ENCODE data around the gene MAP2K1.

The MAP2K1 gene

GRCh38 chr15:66364944-66365528 lies 21.7 kb upstream of the MAP2K1 start:
- no peak overlapping the region for H3K27ac ChIP-seq (replicated peaks; ENCODE audit: low read length)
- H3K36me3 ChIP-seq (replicated peaks in 1 of 2; ENCODE audit: control insufficient read depth in 2 of 2, insufficient read depth in 2 of 2, low read length in 2 of 2) = no peaks in the 10 kb centered on the region
- no peaks in the 10 kb centered on the region for H3K4me1 ChIP-seq (ENCODE audit: control insufficient read depth in 2 of 2, insufficient read depth in 1 of 2, low read depth in 1 of 2, low read length in 2 of 2)
- H3K4ac ChIP-seq (ENCODE audit: low read length) = no peak overlapping the region
- no peak overlapping the region for H3K4me3 ChIP-seq (ENCODE audit: low read length in 2 of 2)
- WGBS, 2 donors (ENCODE audit: extremely low coverage in 2 of 2, insufficient read length in 2 of 2, insufficient replicate concordance in 1 of 2) = no CpG with 5 or more reads among the region's 3 CpGs
- H3K23ac ChIP-seq (ENCODE audit: low read depth, low read length, poor library complexity) = no peak overlapping the region
- no peak overlapping the region for H4K8ac ChIP-seq (ENCODE audit: low read depth, low read length)
- H3K14ac ChIP-seq (ENCODE audit: low read length) = no peak overlapping the region
- H2BK12ac ChIP-seq (ENCODE audit: low read length) = no peak overlapping the region
- H2AK5ac ChIP-seq (ENCODE audit: low read depth, low read length) = no peak overlapping the region
- no peaks in the 10 kb centered on the region for H3K9me3 ChIP-seq (replicated peaks in 1 of 2; ENCODE audit: control insufficient read depth in 2 of 2, insufficient read depth in 1 of 2, low read depth in 1 of 2, low read length in 2 of 2)
- H4K91ac ChIP-seq (ENCODE audit: low read depth, low read length, poor library complexity) = no peak overlapping the region
- no peak overlapping the region for H2BK5ac ChIP-seq (ENCODE audit: low read length)
- no peak overlapping the region for H3K18ac ChIP-seq (ENCODE audit: low read length)
- DNase-seq (ENCODE audit: low spot score) = no peak
- no peak overlapping the region for H3K4me2 ChIP-seq (ENCODE audit: insufficient read depth, low read length, poor library complexity, severe bottlenecking)
- no peak overlapping the region for H2BK15ac ChIP-seq (ENCODE audit: low read length)
- no peak overlapping the region for H2BK120ac ChIP-seq (ENCODE audit: low read depth, low read length)
- H3K79me1 ChIP-seq (ENCODE audit: low read depth, low read length) = no peaks in the 10 kb centered on the region
- no peaks in the 10 kb centered on the region for H3K27me3 ChIP-seq (ENCODE audit: control insufficient read depth in 3 of 3, insufficient read depth in 3 of 3, low read depth in 1 of 3, low read length in 3 of 3)
- H3K9ac ChIP-seq (ENCODE audit: low read depth, low read length, poor library complexity) = no peak overlapping the region
- no peak overlapping the region for H2AFZ ChIP-seq (ENCODE audit: low read length)

DNA sequence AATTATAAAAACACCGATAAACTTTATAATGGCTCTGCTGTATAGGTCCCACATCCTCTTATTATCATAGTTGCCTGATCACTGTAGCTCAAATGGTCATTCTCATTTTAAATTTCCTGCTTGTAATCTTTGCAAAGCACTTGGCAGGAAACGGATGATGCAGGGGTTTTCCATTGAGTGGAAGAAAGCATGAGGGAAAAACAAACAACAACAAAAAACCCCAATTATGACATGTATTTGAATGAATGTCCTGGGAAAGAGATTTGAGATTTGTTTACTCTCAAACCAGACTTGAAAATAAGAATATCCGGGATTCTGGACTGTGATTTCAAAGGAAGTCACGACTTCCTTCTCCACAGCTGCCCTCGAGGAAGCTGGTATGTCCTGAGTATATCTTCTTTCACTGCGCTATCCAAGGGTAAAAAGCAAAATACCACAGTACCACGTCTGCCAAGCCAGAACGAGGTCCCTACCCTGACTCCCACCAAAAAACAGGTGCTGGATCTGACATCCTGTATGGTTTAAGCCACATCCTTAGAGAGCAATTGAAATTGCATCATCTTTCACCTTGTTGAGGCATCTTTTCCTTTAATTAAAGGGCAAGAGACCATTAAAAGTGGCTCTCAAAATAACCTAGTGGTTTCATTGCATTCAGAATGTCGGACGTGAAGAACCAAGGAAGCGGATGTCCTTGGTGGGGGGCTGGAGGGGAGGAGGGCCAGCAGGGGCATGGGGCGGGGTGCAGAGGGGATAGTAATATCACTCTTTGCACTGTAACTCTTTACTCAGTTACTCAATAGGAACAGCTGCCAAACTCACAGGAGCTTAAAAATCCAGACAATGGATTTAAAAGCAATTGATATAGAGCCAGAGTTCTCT lies 16.7 kb upstream of the MAP2K1 start:
- Histone ChIP-seq H3K4ac (ENCODE audit: low read length) (no peak overlapping the region), H3K36me3 (replicated peaks in 1 of 2; ENCODE audit: control insufficient read depth in 2 of 2, insufficient read depth in 2 of 2, low read length in 2 of 2) (no peaks in the 10 kb centered on the region), H3K18ac (ENCODE audit: low read length) (no peak overlapping the region), H3K9me3 (replicated peaks in 1 of 2; ENCODE audit: control insufficient read depth in 2 of 2, insufficient read depth in 1 of 2, low read depth in 1 of 2, low read length in 2 of 2) (peaks cover 0 to 5% of the 10 kb centered on the region in 2 donors), H3K4me1 (ENCODE audit: control insufficient read depth in 2 of 2, insufficient read depth in 1 of 2, low read depth in 1 of 2, low read length in 2 of 2) (no peaks in the 10 kb centered on the region), H3K79me1 (ENCODE audit: low read depth, low read length) (no peaks in the 10 kb centered on the region), H2BK120ac (ENCODE audit: low read depth, low read length) (no peak overlapping the region), H2BK5ac (ENCODE audit: low read length) (no peak overlapping the region), H3K4me2 (ENCODE audit: insufficient read depth, low read length, poor library complexity, severe bottlenecking) (no peak overlapping the region), H3K9ac (ENCODE audit: low read depth, low read length, poor library complexity) (no peak overlapping the region), H3K27ac (replicated peaks; ENCODE audit: low read length) (no peak overlapping the region), H2AK5ac (ENCODE audit: low read depth, low read length) (no peak overlapping the region), H4K91ac (ENCODE audit: low read depth, low read length, poor library complexity) (no peak overlapping the region), H3K14ac (ENCODE audit: low read length) (no peak overlapping the region), H2BK12ac (ENCODE audit: low read length) (no peak overlapping the region), H4K8ac (ENCODE audit: low read depth, low read length) (no peak overlapping the region), H3K23ac (ENCODE audit: low read depth, low read length, poor library complexity) (no peak overlapping the region), H3K27me3 (ENCODE audit: control insufficient read depth in 3 of 3, insufficient read depth in 3 of 3, low read depth in 1 of 3, low read length in 3 of 3) (no peaks in the 10 kb centered on the region), H3K4me3 (ENCODE audit: low read length in 2 of 2) (no peak overlapping the region), H2AFZ (ENCODE audit: low read length) (peak overlapping the region; percentile 78), H2BK15ac (ENCODE audit: low read length) (no peak overlapping the region)
- DNase-seq (ENCODE audit: low spot score) = no peak
- WGBS, 2 donors (ENCODE audit: extremely low coverage in 2 of 2, insufficient read length in 2 of 2, insufficient replicate concordance in 1 of 2) = no CpG with 5 or more reads among the region's 12 CpGs

GRCh38 chr15:66374179-66374578 lies 12.5 kb upstream of the MAP2K1 start:
- peaks cover 0 to 5% of the 10 kb centered on the region in 2 donors for H3K9me3 ChIP-seq (replicated peaks in 1 of 2; ENCODE audit: control insufficient read depth in 2 of 2, insufficient read depth in 1 of 2, low read depth in 1 of 2, low read length in 2 of 2)
- no peaks in the 10 kb centered on the region for H3K27me3 ChIP-seq (ENCODE audit: control insufficient read depth in 3 of 3, insufficient read depth in 3 of 3, low read depth in 1 of 3, low read length in 3 of 3)
- no peak overlapping the region for H3K27ac ChIP-seq (replicated peaks; ENCODE audit: low read length)
- no CpG with 5 or more reads among the region's 4 CpGs for WGBS, 2 donors (ENCODE audit: extremely low coverage in 2 of 2, insufficient read length in 2 of 2, insufficient replicate concordance in 1 of 2)
- no peak overlapping the region for H2BK5ac ChIP-seq (ENCODE audit: low read length)
- H3K4ac ChIP-seq (ENCODE audit: low read length) = no peak overlapping the region
- H3K4me3 ChIP-seq (ENCODE audit: low read length in 2 of 2) = no peak overlapping the region
- H2AK5ac ChIP-seq (ENCODE audit: low read depth, low read length) = no peak overlapping the region
- H2AFZ ChIP-seq (ENCODE audit: low read length) = no peak overlapping the region
- no peak overlapping the region for H2BK15ac ChIP-seq (ENCODE audit: low read length)
- H3K4me2 ChIP-seq (ENCODE audit: insufficient read depth, low read length, poor library complexity, severe bottlenecking) = no peak overlapping the region
- no peak overlapping the region for H2BK120ac ChIP-seq (ENCODE audit: low read depth, low read length)
- H3K4me1 ChIP-seq (ENCODE audit: control insufficient read depth in 2 of 2, insufficient read depth in 1 of 2, low read depth in 1 of 2, low read length in 2 of 2) = no peaks in the 10 kb centered on the region
- no peak overlapping the region for H4K91ac ChIP-seq (ENCODE audit: low read depth, low read length, poor library complexity)
- no peak overlapping the region for H3K14ac ChIP-seq (ENCODE audit: low read length)
- H3K79me1 ChIP-seq (ENCODE audit: low read depth, low read length) = no peaks in the 10 kb centered on the region
- no peak for DNase-seq (ENCODE audit: low spot score)
- no peak overlapping the region for H3K9ac ChIP-seq (ENCODE audit: low read depth, low read length, poor library complexity)
- H3K36me3 ChIP-seq (replicated peaks in 1 of 2; ENCODE audit: control insufficient read depth in 2 of 2, insufficient read depth in 2 of 2, low read length in 2 of 2) = no peaks in the 10 kb centered on the region
- H4K8ac ChIP-seq (ENCODE audit: low read depth, low read length) = no peak overlapping the region
- H2BK12ac ChIP-seq (ENCODE audit: low read length) = no peak overlapping the region
- H3K18ac ChIP-seq (ENCODE audit: low read length) = no peak overlapping the region
- no peak overlapping the region for H3K23ac ChIP-seq (ENCODE audit: low read depth, low read length, poor library complexity)

GRCh38 chr15:66378814-66379430 lies 7.8 kb upstream of the MAP2K1 start:
- Histone ChIP-seq H3K18ac (ENCODE audit: low read length) (no peak overlapping the region), H4K8ac (ENCODE audit: low read depth, low read length) (no peak overlapping the region), H3K27ac (replicated peaks; ENCODE audit: low read length) (no peak overlapping the region), H3K36me3 (replicated peaks in 1 of 2; ENCODE audit: control insufficient read depth in 2 of 2, insufficient read depth in 2 of 2, low read length in 2 of 2) (no peaks in the 10 kb centered on the region), H2BK15ac (ENCODE audit: low read length) (no peak overlapping the region), H3K23ac (ENCODE audit: low read depth, low read length, poor library complexity) (no peak overlapping the region), H2BK12ac (ENCODE audit: low read length) (no peak overlapping the region), H2AFZ (ENCODE audit: low read length) (no peak overlapping the region), H3K4me3 (ENCODE audit: low read length in 2 of 2) (no peak overlapping the region), H2BK5ac (ENCODE audit: low read length) (no peak overlapping the region), H3K27me3 (ENCODE audit: control insufficient read depth in 3 of 3, insufficient read depth in 3 of 3, low read depth in 1 of 3, low read length in 3 of 3) (no peaks in the 10 kb centered on the region), H2BK120ac (ENCODE audit: low read depth, low read length) (no peak overlapping the region), H3K79me1 (ENCODE audit: low read depth, low read length) (no peaks in the 10 kb centered on the region), H3K4ac (ENCODE audit: low read length) (no peak overlapping the region), H3K4me2 (ENCODE audit: insufficient read depth, low read length, poor library complexity, severe bottlenecking) (no peak overlapping the region), H3K4me1 (ENCODE audit: control insufficient read depth in 2 of 2, insufficient read depth in 1 of 2, low read depth in 1 of 2, low read length in 2 of 2) (no peaks in the 10 kb centered on the region), H3K14ac (ENCODE audit: low read length) (no peak overlapping the region), H3K9ac (ENCODE audit: low read depth, low read length, poor library complexity) (no peak overlapping the region), H2AK5ac (ENCODE audit: low read depth, low read length) (no peak overlapping the region), H3K9me3 (replicated peaks in 1 of 2; ENCODE audit: control insufficient read depth in 2 of 2, insufficient read depth in 1 of 2, low read depth in 1 of 2, low read length in 2 of 2) (peaks cover 0 to 5% of the 10 kb centered on the region in 2 donors), H4K91ac (ENCODE audit: low read depth, low read length, poor library complexity) (no peak overlapping the region)
- no peak for DNase-seq (ENCODE audit: low spot score)
- WGBS, 2 donors (ENCODE audit: extremely low coverage in 2 of 2, insufficient read length in 2 of 2, insufficient replicate concordance in 1 of 2) = no CpG with 5 or more reads among the region's 7 CpGs

Data from neuronal stem cell (in vitro differentiated cells).